DND-41 (cell line): ENCODE data around the gene CEP131.

Source experiments
- EZH2 ChIP-seq: IDR thresholded peaks from 3 replicates; pipeline ENCODE4 v1.6.1; 2012; ENCODE audit warnings: borderline replicate concordance, low read depth, mild to moderate bottlenecking, moderate library complexity, low read length, inconsistent platforms; ENCODE audit not compliant: severe bottlenecking
- TF ChIP-seq, protein P1 (sequence below): IDR thresholded peaks from 2 replicates; pipeline ENCODE4 v1.5.1; 2012; ENCODE audit warnings: borderline replicate concordance, low read length, moderate library complexity, mild to moderate bottlenecking; ENCODE audit not compliant: poor library complexity, severe bottlenecking; ENCODE audit errors: extremely low read depth

DNA sequence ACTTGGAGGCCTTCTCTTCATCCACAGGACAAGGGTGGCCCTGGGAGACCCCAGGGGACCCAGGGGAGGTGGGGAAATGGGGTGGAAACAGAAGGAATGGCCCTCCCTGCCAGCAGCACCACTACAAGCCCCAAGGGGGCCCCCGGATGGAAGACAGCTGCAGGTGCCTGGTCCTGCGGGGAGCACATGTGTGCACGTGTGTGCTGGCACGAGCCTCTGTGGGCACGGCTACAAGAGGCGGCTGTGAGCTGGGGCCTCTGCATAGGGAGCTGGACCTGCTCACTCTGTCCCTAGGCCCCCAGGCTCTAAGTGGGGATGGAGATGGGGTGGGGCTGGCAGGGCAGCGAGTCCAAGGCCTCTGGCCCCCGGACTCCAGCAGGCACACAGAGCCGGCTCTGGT is 43.5 kb downstream of the CEP131 start:
- TF ChIP-seq, protein P1, sequence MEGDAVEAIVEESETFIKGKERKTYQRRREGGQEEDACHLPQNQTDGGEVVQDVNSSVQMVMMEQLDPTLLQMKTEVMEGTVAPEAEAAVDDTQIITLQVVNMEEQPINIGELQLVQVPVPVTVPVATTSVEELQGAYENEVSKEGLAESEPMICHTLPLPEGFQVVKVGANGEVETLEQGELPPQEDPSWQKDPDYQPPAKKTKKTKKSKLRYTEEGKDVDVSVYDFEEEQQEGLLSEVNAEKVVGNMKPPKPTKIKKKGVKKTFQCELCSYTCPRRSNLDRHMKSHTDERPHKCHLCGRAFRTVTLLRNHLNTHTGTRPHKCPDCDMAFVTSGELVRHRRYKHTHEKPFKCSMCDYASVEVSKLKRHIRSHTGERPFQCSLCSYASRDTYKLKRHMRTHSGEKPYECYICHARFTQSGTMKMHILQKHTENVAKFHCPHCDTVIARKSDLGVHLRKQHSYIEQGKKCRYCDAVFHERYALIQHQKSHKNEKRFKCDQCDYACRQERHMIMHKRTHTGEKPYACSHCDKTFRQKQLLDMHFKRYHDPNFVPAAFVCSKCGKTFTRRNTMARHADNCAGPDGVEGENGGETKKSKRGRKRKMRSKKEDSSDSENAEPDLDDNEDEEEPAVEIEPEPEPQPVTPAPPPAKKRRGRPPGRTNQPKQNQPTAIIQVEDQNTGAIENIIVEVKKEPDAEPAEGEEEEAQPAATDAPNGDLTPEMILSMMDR: no peak
- no peak for TF ChIP-seq EZH2
